Nephron (organoid): ENCODE results near the gene SLC31A1.
"Not testable (repeated sequence)": the region's sequence is repeated elsewhere in the genome, so short reads cannot be mapped to it uniquely, and the experiment has no call there.

ENCODE experiments used
- H3K27ac Mint-ChIP-seq, 3 experiments: 2 replicates each; pipeline ENCODE4 v1.8.0; 2020; ENCODE audit warnings: mixed read lengths in 3 of 3, mild to moderate bottlenecking in 2 of 3, moderate library complexity in 1 of 3
- H3K27me3 Mint-ChIP-seq: 2 replicates; pipeline ENCODE4 v1.8.0; 2021; ENCODE audit warnings: low read depth, mild to moderate bottlenecking, moderate library complexity, mixed read lengths
- H3K36me3 Mint-ChIP-seq: 2 replicates; pipeline ENCODE4 v1.8.0; 2020; ENCODE audit warnings: low read depth, mixed read lengths
- H3K4me1 Mint-ChIP-seq: 2 replicates; pipeline ENCODE4 v1.8.0; 2020; ENCODE audit warnings: mixed read lengths
- H3K4me3 Mint-ChIP-seq, 3 experiments: 2 replicates each; pipeline ENCODE4 v1.8.0; 2020; ENCODE audit warnings: mild to moderate bottlenecking in 3 of 3, mixed read lengths in 3 of 3, moderate library complexity in 2 of 3
- H3K9me3 Mint-ChIP-seq: 2 replicates; pipeline ENCODE4 v1.8.0; 2020; ENCODE audit warnings: mixed read lengths
- CTCF ChIP-seq, 3 experiments: fragments of 200-600 bp; sonication (generic); IDR thresholded peaks; one replicate each; pipeline ENCODE4 v1.5.0; 2021; ENCODE audit warnings: antibody characterized with exemption in 3 of 3; ENCODE audit not compliant: unreplicated experiment in 3 of 3

SLC31A1 gene

DNA sequence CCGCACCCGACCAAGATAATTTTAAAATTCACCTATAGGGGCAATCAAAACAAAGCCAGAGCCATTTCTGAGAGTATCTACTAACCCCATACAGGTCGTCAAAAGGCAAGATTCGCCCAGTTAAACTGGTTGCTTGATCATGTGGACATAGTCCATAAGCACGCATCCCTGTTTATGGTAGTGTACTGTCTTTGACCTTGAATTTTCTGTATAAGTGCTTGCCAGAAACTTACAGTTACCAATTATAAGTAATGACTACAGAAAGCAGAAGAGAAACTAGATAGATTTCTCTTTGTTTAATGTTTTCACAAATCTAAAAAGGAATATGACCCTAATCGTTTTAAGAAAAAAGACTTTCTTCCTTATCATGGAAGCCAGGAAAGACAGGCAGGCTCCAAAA is 25.6 kb downstream of the SLC31A1 start:
- TF ChIP-seq CTCF (IDR thresholded peaks at IDR 0.05; ENCODE audit: unreplicated experiment in 3 of 3): no peak
- Mint-ChIP-seq H3K9me3 (peaks cover 6% of the 10 kb centered on the region), H3K27me3 (no peaks in the 10 kb centered on the region), H3K4me3 (no peak overlapping the region), H3K27ac (no peak overlapping the region), H3K36me3 (peaks cover 24% of the 10 kb centered on the region), H3K4me1 (no peaks in the 10 kb centered on the region)

- Mint-ChIP-seq H3K27ac (no peak overlapping the region), H3K36me3 (peaks cover 25% of the 10 kb centered on the region), H3K27me3 (no peaks in the 10 kb centered on the region), H3K4me3 (no peak overlapping the region), H3K9me3 (peaks cover 6% of the 10 kb centered on the region), H3K4me1 (no peaks in the 10 kb centered on the region)
- no peak for TF ChIP-seq CTCF (IDR thresholded peaks at IDR 0.05; ENCODE audit: unreplicated experiment in 3 of 3)
Measured at GRCh38 chr9:113247640-113248039, 26.3 kb downstream of the SLC31A1 start.

DNA sequence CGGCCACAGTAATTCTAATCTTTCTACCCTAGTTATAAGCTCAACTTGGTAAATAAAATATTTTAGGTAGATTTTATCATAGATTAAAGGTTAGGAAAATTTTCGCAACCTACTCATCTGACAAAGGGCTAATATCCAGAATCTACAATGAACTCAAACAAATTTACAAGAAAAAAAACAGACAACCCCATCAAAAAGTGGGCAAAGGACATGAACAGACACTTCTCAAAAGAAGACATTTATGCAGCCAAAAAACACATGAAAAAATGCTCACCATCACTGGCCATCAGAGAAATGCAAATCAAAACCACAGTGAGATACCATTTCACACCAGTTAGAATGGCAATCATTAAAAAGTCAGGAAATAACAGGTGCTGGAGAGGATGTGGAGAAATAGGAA is 28.3 kb downstream of the SLC31A1 start:
- not testable (repeated sequence) for H3K9me3 Mint-ChIP-seq, H3K27ac Mint-ChIP-seq, H3K4me1 Mint-ChIP-seq, H3K27me3 Mint-ChIP-seq, H3K4me3 Mint-ChIP-seq
- peaks cover 28% of the 10 kb centered on the region for H3K36me3 Mint-ChIP-seq

DNA sequence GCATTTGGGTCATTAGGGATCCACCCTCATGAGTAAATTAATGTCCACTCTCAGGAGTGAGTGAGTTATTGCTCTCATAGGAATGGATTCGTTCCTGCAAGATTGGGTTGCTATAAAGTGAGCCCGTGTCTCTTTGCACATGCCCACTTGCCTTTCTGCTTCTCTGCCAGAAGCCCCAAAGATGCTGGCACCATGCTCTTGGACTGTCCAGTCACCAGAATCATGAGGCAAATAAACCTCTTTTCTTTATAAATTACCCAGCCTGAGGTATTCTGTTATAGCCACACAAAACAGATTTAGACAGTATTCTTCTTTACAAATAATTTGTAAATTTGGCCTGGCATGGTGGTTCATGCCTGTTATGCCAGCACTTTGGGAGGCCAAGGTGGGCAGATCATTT is 29.5 kb downstream of the SLC31A1 start:
- no peaks in the 10 kb centered on the region for H3K27me3 Mint-ChIP-seq
- no peak overlapping the region for H3K27ac Mint-ChIP-seq
- H3K36me3 Mint-ChIP-seq: peaks cover 28% of the 10 kb centered on the region
- peaks cover 6% of the 10 kb centered on the region for H3K9me3 Mint-ChIP-seq
- H3K4me3 Mint-ChIP-seq: no peak overlapping the region
- H3K4me1 Mint-ChIP-seq: no peaks in the 10 kb centered on the region
- TF ChIP-seq CTCF (IDR thresholded peaks at IDR 0.05; ENCODE audit: unreplicated experiment in 3 of 3): no peak

DNA sequence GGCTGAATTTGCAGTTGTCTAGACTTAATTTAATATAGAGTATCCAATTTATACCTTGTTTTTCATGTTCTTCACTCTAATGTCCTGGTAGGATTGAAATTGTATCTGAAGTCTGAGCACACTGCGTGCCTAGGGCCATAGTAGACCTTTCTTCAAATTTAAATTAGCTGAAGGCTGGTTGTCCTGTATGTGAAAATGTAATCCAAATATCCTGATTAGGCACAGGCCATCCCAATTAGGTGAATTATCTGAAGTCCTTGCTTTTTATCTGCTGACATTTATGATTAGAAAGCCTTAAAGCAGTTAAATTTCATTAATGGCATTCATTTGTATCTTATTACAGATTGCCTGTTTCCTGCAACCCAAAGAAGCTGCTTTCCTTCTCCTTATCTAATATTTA is 33.6 kb downstream of the SLC31A1 start:
- Mint-ChIP-seq H3K4me1 (no peaks in the 10 kb centered on the region), H3K27me3 (no peaks in the 10 kb centered on the region), H3K27ac (no peak overlapping the region), H3K9me3 (peaks cover 2% of the 10 kb centered on the region), H3K4me3 (no peak overlapping the region), H3K36me3 (peaks cover 35% of the 10 kb centered on the region)
- TF ChIP-seq CTCF (IDR thresholded peaks at IDR 0.05; ENCODE audit: unreplicated experiment in 3 of 3): no peak

DNA sequence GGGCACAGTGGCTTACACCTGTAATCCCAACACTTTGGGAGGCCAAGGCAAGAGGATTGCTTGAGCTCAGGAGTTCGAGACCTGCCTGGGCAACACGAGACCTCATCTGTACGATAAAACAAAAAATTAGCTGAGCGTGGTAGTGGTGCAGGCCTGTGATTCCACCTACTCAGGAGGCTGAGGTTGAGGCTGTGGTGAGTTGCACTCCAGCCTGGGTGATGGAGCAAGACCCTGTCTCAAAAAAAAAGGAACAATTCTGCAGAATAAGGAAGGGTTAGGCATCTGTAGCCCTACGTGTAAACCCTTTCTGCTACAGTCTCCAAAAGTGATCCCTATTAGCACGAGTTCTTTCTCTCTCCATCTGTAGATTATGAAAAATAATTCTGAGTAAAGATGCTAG is 34.1 kb downstream of the SLC31A1 start:
- Mint-ChIP-seq H3K36me3 (peaks cover 39% of the 10 kb centered on the region), H3K27me3 (no peaks in the 10 kb centered on the region), H3K27ac (no peak overlapping the region), H3K4me3 (no peak overlapping the region), H3K9me3 (peaks cover 2% of the 10 kb centered on the region), H3K4me1 (no peaks in the 10 kb centered on the region)
- TF ChIP-seq CTCF (IDR thresholded peaks at IDR 0.05; ENCODE audit: unreplicated experiment in 3 of 3): no peak
